HG03378 (cell line): ENCODE results near the gene TFF1.
"Not testable (repeated sequence)": the region's sequence is repeated elsewhere in the genome, so short reads cannot be mapped to it uniquely, and the experiment has no call there.

Source experiments
- ATAC-seq: cut with Tn5 transposase; IDR thresholded peaks from one replicate; pipeline ENCODE4 v1.9.1; 2021; ENCODE audit warnings: mild to moderate bottlenecking, moderate library complexity; ENCODE audit not compliant: unreplicated experiment

The TFF1 gene

GRCh38 chr21:42366292-42367010 is at the start of gene TFF1:
TSS of gene TFF1 (minus strand) at chr21:42366535. CDS start at chr21:42366495, 40 bp downstream.
- ATAC-seq = no peak

- peak; percentile 83 for ATAC-seq
These were observed 48.8 kb upstream of the TFF1 start for GRCh38 chr21:42414928-42415769.

- ATAC-seq = no peak
These were observed 48.2 kb upstream of the TFF1 start for GRCh38 chr21:42414553-42414927.

- no peak for ATAC-seq
These were observed 47.7 kb upstream of the TFF1 start for GRCh38 chr21:42414066-42414465.

- no peak for ATAC-seq
These were observed 47.2 kb upstream of the TFF1 start for GRCh38 chr21:42413500-42413899.

- ATAC-seq = no peak
These were observed 46.8 kb upstream of the TFF1 start for GRCh38 chr21:42413093-42413492.

- no peak for ATAC-seq
These were observed 46.2 kb upstream of the TFF1 start for GRCh38 chr21:42412636-42412933.

GRCh38 chr21:42411891-42412635 is 45.7 kb upstream of the TFF1 start:
- no peak for ATAC-seq

GRCh38 chr21:42411197-42411869 is 45.0 kb upstream of the TFF1 start:
- no peak for ATAC-seq

GRCh38 chr21:42409366-42409765 is 43.0 kb upstream of the TFF1 start:
- no peak for ATAC-seq

- not testable (repeated sequence) for ATAC-seq
These were observed 42.4 kb upstream of the TFF1 start for GRCh38 chr21:42408718-42409117.

- ATAC-seq = no peak
These were observed 41.1 kb upstream of the TFF1 start for GRCh38 chr21:42407476-42407875.

GRCh38 chr21:42406866-42407265 is 40.5 kb upstream of the TFF1 start:
- no peak for ATAC-seq

- no peak for ATAC-seq
These were observed 39.9 kb upstream of the TFF1 start for GRCh38 chr21:42406201-42406621.

GRCh38 chr21:42405064-42406013 is 39.0 kb upstream of the TFF1 start:
- ATAC-seq = no peak

- ATAC-seq = no peak
These were observed 38.2 kb upstream of the TFF1 start for GRCh38 chr21:42404539-42404938.

- no peak for ATAC-seq
These were observed 37.4 kb upstream of the TFF1 start, which contains the start of gene UBASH3A for GRCh38 chr21:42403611-42404231. TSS of gene UBASH3A (plus strand) at chr21:42403902. CDS start at chr21:42403946, 44 bp downstream.

GRCh38 chr21:42401820-42402251 is 35.5 kb upstream of the TFF1 start:
- no peak for ATAC-seq

- ATAC-seq = no peak
These were observed 34.8 kb upstream of the TFF1 start for GRCh38 chr21:42401154-42401553.
